Neural crest cell (in vitro differentiated cells): ENCODE measurements around the gene CHD9. TPM values are rescaled to one million over a fixed set of nuclear protein-coding genes. Genes with fewer than 3 reads are reported as not detected.
"Not testable (repeated sequence)": the region's sequence is repeated elsewhere in the genome, so short reads cannot be mapped to it uniquely, and the experiment has no call there.

Experiments
- DNase-seq: peaks from one replicate; pipeline ENCODE4 v3.0.0; 2021; ENCODE audit warnings: low read depth, mixed read lengths, low spot score
- H3K27ac Mint-ChIP-seq: one replicate; pipeline ENCODE4 v1.8.0; 2021; ENCODE audit warnings: mild to moderate bottlenecking, mixed read lengths; ENCODE audit not compliant: unreplicated experiment
- H3K27me3 Mint-ChIP-seq: 2 replicates; pipeline ENCODE4 v1.8.0; 2021; ENCODE audit warnings: low read depth, mild to moderate bottlenecking, mixed read lengths
- H3K36me3 Mint-ChIP-seq: 2 replicates; pipeline ENCODE4 v1.8.0; 2021; ENCODE audit warnings: low read depth, mild to moderate bottlenecking, mixed read lengths
- H3K4me1 Mint-ChIP-seq: 2 replicates; pipeline ENCODE4 v1.8.0; 2021; ENCODE audit warnings: mixed read lengths
- H3K4me3 Mint-ChIP-seq: one replicate; pipeline ENCODE4 v1.8.0; 2021; ENCODE audit warnings: mild to moderate bottlenecking, mixed read lengths
- H3K9me3 Mint-ChIP-seq: 2 replicates; pipeline ENCODE4 v1.8.0; 2021; ENCODE audit warnings: mixed read lengths
- total RNA-seq: library from RNA; stranded (reverse); gene quantifications from 2 replicates; pipeline ENCODE4 v1.2.1, GENCODE V29; 2021
- TF ChIP-seq, protein P1 (sequence below): fragments of 200-600 bp; sonication (generic); conservative IDR thresholded peaks from 2 replicates; pipeline ENCODE4 v1.5.0; 2021; ENCODE audit warnings: antibody characterized with exemption, mild to moderate bottlenecking

The CHD9 gene
- total RNA-seq, 1 donor from 2014 or later = 76.0 TPM

DNA sequence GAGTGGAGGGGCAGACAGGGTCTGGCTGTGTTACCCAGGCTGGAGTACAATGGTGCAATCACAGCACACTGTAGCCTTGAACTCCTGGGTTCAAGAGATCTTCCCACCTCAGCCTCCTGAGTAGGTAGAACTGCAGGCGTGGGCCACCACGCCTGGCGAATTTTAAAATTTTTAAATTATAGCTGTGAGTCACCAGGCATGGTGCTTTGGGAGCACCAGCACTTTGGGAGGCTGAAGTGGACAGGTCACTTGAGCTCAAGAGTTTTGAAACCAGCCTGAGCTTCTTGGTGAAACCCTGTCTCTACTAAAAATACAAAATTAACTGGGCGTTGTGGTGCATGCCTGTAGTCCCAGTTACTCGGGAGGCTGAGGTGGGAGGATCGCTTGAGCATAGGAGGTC lies 114.0 kb downstream of the CHD9 start:
- H3K36me3 Mint-ChIP-seq = no peaks in the 10 kb centered on the region
- H3K9me3 Mint-ChIP-seq = no peaks in the 10 kb centered on the region
- no peak overlapping the region for H3K27ac Mint-ChIP-seq
- H3K27me3 Mint-ChIP-seq = no peaks in the 10 kb centered on the region
- no peaks in the 10 kb centered on the region for H3K4me1 Mint-ChIP-seq
- DNase-seq = no peak
- H3K4me3 Mint-ChIP-seq = no peak overlapping the region
- TF ChIP-seq, protein P1, sequence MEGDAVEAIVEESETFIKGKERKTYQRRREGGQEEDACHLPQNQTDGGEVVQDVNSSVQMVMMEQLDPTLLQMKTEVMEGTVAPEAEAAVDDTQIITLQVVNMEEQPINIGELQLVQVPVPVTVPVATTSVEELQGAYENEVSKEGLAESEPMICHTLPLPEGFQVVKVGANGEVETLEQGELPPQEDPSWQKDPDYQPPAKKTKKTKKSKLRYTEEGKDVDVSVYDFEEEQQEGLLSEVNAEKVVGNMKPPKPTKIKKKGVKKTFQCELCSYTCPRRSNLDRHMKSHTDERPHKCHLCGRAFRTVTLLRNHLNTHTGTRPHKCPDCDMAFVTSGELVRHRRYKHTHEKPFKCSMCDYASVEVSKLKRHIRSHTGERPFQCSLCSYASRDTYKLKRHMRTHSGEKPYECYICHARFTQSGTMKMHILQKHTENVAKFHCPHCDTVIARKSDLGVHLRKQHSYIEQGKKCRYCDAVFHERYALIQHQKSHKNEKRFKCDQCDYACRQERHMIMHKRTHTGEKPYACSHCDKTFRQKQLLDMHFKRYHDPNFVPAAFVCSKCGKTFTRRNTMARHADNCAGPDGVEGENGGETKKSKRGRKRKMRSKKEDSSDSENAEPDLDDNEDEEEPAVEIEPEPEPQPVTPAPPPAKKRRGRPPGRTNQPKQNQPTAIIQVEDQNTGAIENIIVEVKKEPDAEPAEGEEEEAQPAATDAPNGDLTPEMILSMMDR = no peak

DNA sequence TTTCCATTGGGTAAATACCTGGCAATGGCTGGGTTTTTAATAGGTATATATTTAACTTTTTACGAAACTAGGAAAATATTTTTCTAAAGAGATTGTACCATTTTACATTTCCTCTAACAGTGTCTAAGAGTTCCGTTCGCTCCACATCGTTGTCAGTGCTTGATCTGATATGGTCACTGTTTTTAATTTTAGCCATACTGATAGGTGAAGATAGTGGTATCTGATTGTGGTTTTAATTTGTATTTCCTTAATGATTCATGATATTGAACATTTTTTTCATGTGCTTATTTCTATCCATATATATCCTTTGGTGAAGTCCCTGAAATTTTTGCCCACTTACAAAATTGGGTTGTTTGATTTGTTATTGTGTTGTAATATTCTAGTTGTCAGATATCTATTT lies 117.7 kb downstream of the CHD9 start:
- DNase-seq = no peak
- Mint-ChIP-seq H3K27ac (no peak overlapping the region), H3K36me3 (no peaks in the 10 kb centered on the region), H3K27me3 (no peaks in the 10 kb centered on the region), H3K4me1 (peaks cover 9% of the 10 kb centered on the region), H3K4me3 (no peak overlapping the region), H3K9me3 (no peaks in the 10 kb centered on the region)
- TF ChIP-seq, protein P1 = no peak

- H3K9me3 Mint-ChIP-seq = no peaks in the 10 kb centered on the region
- H3K27ac Mint-ChIP-seq = no peak overlapping the region
- H3K4me3 Mint-ChIP-seq = no peak overlapping the region
- DNase-seq = no peak
- TF ChIP-seq, protein P1 = no peak
- no peaks in the 10 kb centered on the region for H3K36me3 Mint-ChIP-seq
- peaks cover 9% of the 10 kb centered on the region for H3K4me1 Mint-ChIP-seq
- H3K27me3 Mint-ChIP-seq = no peaks in the 10 kb centered on the region
Measured at GRCh38 chr16:53175118-53175517, 120.3 kb downstream of the CHD9 start.

- Mint-ChIP-seq H3K9me3 (no peaks in the 10 kb centered on the region), H3K4me1 (peaks cover 9% of the 10 kb centered on the region), H3K27me3 (no peaks in the 10 kb centered on the region), H3K36me3 (no peaks in the 10 kb centered on the region), H3K4me3 (no peak overlapping the region), H3K27ac (no peak overlapping the region)
- no peak for DNase-seq
- TF ChIP-seq, protein P1 = no peak
Measured at GRCh38 chr16:53176434-53176833, 121.6 kb downstream of the CHD9 start.

DNA sequence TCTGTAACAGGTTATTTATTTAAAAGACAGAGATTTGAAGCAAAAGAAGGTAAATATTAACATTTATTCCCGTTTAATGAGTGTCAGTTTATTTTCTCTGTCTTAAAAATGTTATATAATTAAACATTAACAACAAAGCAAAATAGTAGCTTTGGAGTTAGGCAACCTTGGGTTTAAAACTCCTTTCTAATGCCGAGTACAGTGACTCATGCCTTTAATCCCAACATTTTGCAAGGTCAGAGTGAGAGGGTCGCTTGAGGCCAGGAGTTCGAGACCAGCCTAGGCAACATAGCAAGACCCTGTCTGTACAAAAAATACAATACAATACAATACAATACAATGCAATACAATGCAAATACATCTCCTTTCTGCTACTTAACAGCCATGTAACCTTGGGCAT lies 128.7 kb downstream of the CHD9 start:
- Mint-ChIP-seq H3K36me3 (peaks cover 36% of the 10 kb centered on the region), H3K4me1 (no peaks in the 10 kb centered on the region), H3K27me3 (no peaks in the 10 kb centered on the region), H3K4me3 (no peak overlapping the region), H3K27ac (no peak overlapping the region), H3K9me3 (peaks cover 14% of the 10 kb centered on the region)
- no peak for DNase-seq
- TF ChIP-seq, protein P1 = no peak

DNA sequence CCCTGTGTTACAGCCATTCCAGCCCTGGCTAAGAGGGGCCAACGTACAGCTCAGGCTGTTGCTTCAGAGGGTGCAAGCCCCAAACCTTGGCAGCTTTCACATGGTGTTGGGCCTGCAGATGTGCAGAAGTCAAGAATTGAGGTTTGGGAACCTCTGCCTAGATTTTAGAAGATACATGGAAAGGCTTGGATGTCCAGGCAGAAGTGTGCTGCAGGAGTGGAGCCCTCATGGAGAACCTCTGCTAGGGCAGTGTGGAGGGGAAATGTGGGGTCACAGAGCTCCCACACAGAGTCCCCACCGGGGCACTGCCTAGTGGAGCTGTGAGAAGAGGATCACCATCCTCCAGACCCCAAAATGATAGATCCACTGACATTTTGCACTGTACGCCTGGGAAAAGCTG lies 130.9 kb downstream of the CHD9 start:
- H3K4me3 Mint-ChIP-seq, H3K4me1 Mint-ChIP-seq, DNase-seq, H3K27me3 Mint-ChIP-seq, H3K27ac Mint-ChIP-seq: not testable (repeated sequence)
- Mint-ChIP-seq H3K9me3 (peaks cover 14% of the 10 kb centered on the region), H3K36me3 (peaks cover 41% of the 10 kb centered on the region)
